Measurements from ENCODE around the gene SFTPB.
"Not testable (repeated sequence)": the region's sequence is repeated elsewhere in the genome, so short reads cannot be mapped to it uniquely, and the experiment has no call there.

SFTPB gene

GRCh38 chr2:85668009-85668856, at the start of gene SFTPB:
Gene SFTPB, minus strand, starts transcription at chr2:85668199. Its CDS starts 16 bp downstream, at chr2:85668183.
- no peak for DNase-seq (ENCODE audit: low read depth)

GRCh38 chr2:85717308-85718008, 49.5 kb upstream of the SFTPB start:
- DNase-seq (ENCODE audit: low read depth), result no peak

- DNase-seq (ENCODE audit: low read depth), result no peak
Measured at GRCh38 chr2:85716346-85716914, 48.4 kb upstream of the SFTPB start.

GRCh38 chr2:85714841-85715240, 46.8 kb upstream of the SFTPB start:
- DNase-seq (ENCODE audit: low read depth), result no peak

- DNase-seq (ENCODE audit: low read depth), result not testable (repeated sequence)
Measured at GRCh38 chr2:85714421-85714820, 46.4 kb upstream of the SFTPB start.

GRCh38 chr2:85713836-85714235, 45.8 kb upstream of the SFTPB start:
- no peak for DNase-seq (ENCODE audit: low read depth)

- no peak for DNase-seq (ENCODE audit: low read depth)
Measured at GRCh38 chr2:85712849-85713612, 45.0 kb upstream of the SFTPB start.

GRCh38 chr2:85712336-85712735, 44.3 kb upstream of the SFTPB start:
- no peak for DNase-seq (ENCODE audit: low read depth)

GRCh38 chr2:85711578-85712060, 43.6 kb upstream of the SFTPB start:
- no peak for DNase-seq (ENCODE audit: low read depth)

GRCh38 chr2:85710687-85711577, 42.9 kb upstream of the SFTPB start:
- DNase-seq (ENCODE audit: low read depth), result no peak

- no peak for DNase-seq (ENCODE audit: low read depth)
Measured at GRCh38 chr2:85709401-85709811, 41.4 kb upstream of the SFTPB start.

GRCh38 chr2:85708641-85709040, 40.6 kb upstream of the SFTPB start:
- DNase-seq (ENCODE audit: low read depth), result no peak

- peak; percentile 55 for DNase-seq (ENCODE audit: low read depth)
Measured at GRCh38 chr2:85707304-85707703, 39.3 kb upstream of the SFTPB start.

GRCh38 chr2:85706599-85707296, 38.7 kb upstream of the SFTPB start:
- no peak for DNase-seq (ENCODE audit: low read depth)

- no peak for DNase-seq (ENCODE audit: low read depth)
Measured at GRCh38 chr2:85706063-85706462, 38.1 kb upstream of the SFTPB start.

GRCh38 chr2:85705680-85706039, 37.7 kb upstream of the SFTPB start:
- no peak for DNase-seq (ENCODE audit: low read depth)

- no peak for DNase-seq (ENCODE audit: low read depth)
Measured at GRCh38 chr2:85704800-85705679, 37.0 kb upstream of the SFTPB start.

GRCh38 chr2:85704038-85704437, 36.0 kb upstream of the SFTPB start:
- no peak for DNase-seq (ENCODE audit: low read depth)

- DNase-seq (ENCODE audit: low read depth), result no peak
Measured at GRCh38 chr2:85703329-85703728, 35.3 kb upstream of the SFTPB start.
